Loucy (cell line): Measurements from ENCODE around the gene ITIH3.

ENCODE experiments used
- CTCF ChIP-seq: fragments of 200-600 bp; sonication (generic); conservative IDR thresholded peaks from 2 replicates; pipeline ENCODE4 v1.5.1; 2014; ENCODE audit warnings: mild to moderate bottlenecking, antibody characterized with exemption, low read length
- EZH2phosphoT487 ChIP-seq: fragments of 200-600 bp; IDR thresholded peaks from 2 replicates; pipeline ENCODE4 v1.6.1; 2018; ENCODE audit warnings: antibody characterized with exemption, mild to moderate bottlenecking, moderate library complexity, borderline replicate concordance

DNA sequence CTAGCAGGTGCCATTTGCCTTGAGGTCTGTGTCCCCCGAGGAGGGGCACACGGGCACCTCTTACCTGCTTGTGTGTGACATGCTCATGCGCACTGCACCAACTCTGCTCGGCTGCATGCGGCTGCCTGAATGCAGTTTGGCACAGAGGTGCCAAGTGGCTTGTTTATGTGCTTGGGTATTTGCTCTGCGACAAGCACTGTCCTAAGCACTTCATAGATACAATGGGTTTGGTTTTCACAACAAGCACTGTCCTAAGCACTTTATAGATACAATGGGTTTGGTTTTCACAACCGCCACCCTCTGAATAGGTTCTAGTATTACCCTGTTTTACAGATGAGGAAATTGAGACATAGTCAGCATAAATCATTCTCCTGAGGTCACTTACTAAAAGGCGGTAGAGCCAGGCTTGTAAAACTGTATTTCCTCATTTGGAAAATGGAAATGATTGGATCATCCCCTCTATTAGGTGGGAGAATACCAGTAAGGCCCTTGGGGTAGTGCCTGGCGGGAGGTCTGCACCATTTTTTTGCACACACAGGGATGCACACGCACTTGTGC, 35.4 kb downstream of the ITIH3 start:
- TF ChIP-seq CTCF (no peak), EZH2phosphoT487 (no peak)
